Vagina (tissue), 2 donors: ENCODE results near the gene CCDC141.

ENCODE experiments used
- CTCF ChIP-seq, 3 experiments: fragments of 450-650 bp in 2 of 3; fragments of 200-600 bp in 1 of 3; sonication (generic) in 1 of 3; IDR thresholded peaks; one replicate each; pipeline ENCODE4 v1.5.1; 2017 to 2019; ENCODE audit warnings: antibody characterized with exemption in 3 of 3, mild to moderate bottlenecking in 2 of 3, moderate library complexity in 2 of 3
- POLR2AphosphoS5 ChIP-seq, 2 donors: sonication (generic); formaldehyde crosslinking; IDR thresholded peaks; one replicate each; pipeline ENCODE4 v1.9.0; 2017; ENCODE audit warnings: antibody characterized with exemption in 2 of 2, mild to moderate bottlenecking in 2 of 2, low read depth in 1 of 2; ENCODE audit not compliant: insufficient read depth in 1 of 2

- TF ChIP-seq CTCF (IDR thresholded peaks at IDR 0.05) (no peak), POLR2AphosphoS5 (IDR thresholded peaks at IDR 0.05; ENCODE audit: insufficient read depth in 1 of 2, low read depth in 1 of 2) (no peak)
Measured at GRCh38 chr2:178874529-178875240, 175.3 kb downstream of the CCDC141 start.
